Measurements from ENCODE around the gene ADAD2.

ADAD2 gene

GRCh38 chr16:84190731-84191388 is at the start of gene ADAD2:
Gene ADAD2, plus strand, starts transcription at chr16:84191157. Its CDS starts 74 bp downstream, at chr16:84191231.
- peak in 1 of 2 donors; percentile 47 for DNase-seq

- DNase-seq, result no peak
These were observed 47.9 kb upstream of the ADAD2 start for GRCh38 chr16:84143081-84143480.

GRCh38 chr16:84143784-84144199 is 47.2 kb upstream of the ADAD2 start:
- no peak for DNase-seq

- peak; percentile 8 to 38 for DNase-seq
These were observed 46.6 kb upstream of the ADAD2 start for GRCh38 chr16:84144209-84144858.

DNA sequence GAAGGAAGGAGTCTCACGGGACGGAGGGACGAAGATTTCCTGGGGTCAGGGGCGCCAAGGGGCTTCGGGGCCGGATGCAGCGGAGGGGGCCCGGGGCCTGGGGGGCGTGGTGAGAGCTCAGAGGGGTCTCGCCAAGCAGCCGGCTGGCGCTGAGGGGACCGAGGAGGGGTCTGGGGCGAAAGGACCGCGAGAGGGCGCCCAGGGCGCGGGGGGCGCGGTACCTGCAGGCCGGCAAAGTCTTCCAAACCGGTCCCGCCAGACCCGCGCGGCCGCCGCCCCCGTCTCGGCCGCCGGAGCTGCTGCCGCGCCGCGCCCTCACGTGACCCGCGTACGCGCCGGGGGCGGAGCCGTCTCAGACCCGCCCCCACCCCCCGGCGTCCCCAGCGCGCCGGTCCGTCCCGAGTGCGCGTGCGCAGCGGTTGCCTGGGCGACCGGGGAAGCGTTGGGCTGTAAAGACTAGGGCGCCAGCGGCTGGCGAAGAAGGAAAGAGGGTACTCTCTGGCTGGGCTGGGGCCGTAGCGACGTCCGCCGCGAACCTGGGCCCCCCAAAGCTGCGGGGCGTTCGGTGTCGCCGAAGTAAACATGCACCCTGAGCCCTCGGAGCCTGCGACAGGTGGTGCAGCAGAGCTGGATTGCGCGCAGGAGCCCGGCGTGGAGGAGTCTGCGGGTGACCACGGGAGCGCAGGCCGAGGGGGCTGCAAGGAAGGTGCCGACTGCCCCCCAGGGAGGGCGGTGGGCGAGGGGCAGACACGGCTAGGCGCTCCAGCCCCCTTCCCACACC is 45.9 kb upstream of the ADAD2 start, which contains the start of the genes DNAAF1 and HSDL1:
Gene DNAAF1 (plus strand): TSS at position 450 of the 781 bp plus-strand sequence. CDS start 133 bp downstream, at position 583.
Gene HSDL1 (minus strand): TSS at position 319 of the 781 bp plus-strand sequence. CDS start 13,856 bp downstream, outside the sequence.
- peak; percentile 80 to 97 for DNase-seq

DNA sequence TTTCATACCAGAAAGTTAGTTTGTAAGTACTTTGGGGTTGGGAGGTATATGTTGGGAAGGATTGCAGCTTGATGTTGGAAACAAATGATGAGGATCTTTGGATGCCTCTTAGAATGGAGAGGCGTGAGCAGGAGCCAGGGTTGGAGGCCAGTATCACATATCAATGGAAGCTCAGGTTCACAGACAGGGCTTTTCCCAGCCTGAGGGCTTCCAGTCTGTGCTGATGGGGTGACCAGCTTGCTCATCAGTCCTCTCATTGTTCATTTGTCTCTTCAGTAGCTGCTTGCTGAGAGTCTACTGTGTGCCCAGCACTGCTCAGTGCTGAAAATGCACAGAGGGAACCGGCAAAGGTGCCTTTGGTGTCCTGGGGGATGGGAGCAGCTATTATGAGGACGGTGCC is 40.0 kb upstream of the ADAD2 start:
- DNase-seq, result no peak

DNA sequence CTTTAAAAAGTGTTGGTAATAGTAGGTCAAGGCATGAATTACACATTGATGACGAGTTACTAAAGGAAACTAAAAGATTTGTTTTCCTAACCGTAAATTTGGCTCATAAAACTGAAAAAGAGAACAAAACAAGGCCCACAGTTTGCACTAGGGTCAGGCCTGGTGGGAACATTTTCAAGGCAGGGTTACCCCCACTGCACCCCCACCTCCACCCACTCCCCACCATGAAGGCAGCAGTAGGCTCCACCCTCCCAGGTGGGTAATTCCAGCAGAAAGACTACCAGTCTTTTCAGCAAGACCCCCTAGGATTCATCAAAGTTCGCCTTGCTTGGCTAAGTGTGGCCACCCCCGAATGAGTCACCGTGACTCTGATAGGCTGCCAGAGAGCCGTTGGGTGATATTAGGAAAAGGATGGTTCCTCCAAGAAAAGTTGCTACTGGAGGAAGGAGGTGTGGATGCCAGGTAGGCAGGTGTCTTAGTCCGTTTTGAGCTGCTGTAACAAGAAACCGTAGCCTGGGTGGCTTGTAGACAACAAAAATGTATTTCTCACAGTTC is 37.2 kb upstream of the ADAD2 start:
- DNase-seq, result no peak

DNA sequence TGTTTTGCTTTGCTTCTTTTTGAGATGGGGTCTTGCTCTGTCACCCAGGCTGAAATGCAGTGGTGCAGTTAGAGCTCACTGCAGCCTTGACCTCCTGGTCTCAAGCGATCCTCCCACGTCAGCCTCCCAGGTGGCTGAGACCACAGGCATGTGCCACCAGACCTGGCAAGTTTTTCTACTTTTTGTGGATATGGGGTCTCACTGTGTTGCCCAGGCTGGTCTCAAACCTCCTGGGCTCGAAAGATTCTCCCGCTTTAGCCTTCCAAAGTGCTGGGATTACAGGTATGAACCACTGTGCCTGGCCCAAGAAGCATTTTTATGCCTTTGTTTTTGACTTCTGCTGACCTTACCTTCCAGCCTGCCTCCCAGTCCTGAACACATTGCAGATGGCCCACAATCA is 35.7 kb upstream of the ADAD2 start:
- no peak for DNase-seq

- DNase-seq, result no peak
These were observed 35.2 kb upstream of the ADAD2 start for GRCh38 chr16:84155771-84156170.

DNA sequence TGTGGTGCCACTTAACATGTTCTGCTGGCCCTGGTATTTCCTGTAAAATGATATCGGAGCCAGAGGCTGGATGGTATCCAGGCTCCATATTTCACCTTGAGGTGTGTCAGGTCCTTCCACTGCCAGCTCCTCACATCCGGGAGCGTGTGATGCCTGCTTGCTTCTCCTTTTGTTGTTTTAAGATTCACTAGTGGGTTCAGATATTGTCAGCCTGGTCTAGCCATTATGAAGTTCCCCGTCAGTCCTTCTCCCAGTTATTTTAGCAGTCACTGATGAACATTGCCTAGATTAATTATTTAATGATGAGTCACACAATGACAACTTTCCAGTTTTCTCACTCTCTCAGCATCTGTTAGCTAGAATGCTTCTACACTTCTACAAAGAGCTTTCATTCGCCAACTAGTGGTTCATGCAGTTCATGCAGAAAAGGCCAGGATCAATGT is 34.6 kb upstream of the ADAD2 start:
- DNase-seq, result no peak

GRCh38 chr16:84159007-84159406 is 31.9 kb upstream of the ADAD2 start:
- DNase-seq, result no peak

GRCh38 chr16:84159800-84160199 is 31.2 kb upstream of the ADAD2 start:
- DNase-seq, result no peak

GRCh38 chr16:84161037-84161436 is 29.9 kb upstream of the ADAD2 start:
- DNase-seq, result no peak

DNA sequence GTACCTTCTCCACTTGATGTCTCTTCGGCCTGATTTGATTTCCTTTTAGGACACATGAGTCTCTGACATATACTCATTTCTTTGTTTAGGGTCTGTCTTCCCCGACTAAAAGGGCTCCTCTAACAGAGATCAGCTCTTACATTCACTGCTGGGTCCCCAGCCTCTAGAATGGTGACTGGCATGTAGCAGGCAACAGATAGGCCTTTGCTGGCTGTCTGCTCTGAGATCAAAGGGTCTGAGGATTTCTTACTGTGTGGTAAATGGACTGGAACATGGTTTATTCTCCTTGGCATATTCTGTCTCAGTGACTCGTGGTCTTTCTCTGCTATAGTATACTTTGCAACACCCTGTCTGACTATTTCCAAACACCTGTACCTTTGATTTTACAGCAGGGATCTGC is 29.2 kb upstream of the ADAD2 start:
- DNase-seq, result no peak

DNA sequence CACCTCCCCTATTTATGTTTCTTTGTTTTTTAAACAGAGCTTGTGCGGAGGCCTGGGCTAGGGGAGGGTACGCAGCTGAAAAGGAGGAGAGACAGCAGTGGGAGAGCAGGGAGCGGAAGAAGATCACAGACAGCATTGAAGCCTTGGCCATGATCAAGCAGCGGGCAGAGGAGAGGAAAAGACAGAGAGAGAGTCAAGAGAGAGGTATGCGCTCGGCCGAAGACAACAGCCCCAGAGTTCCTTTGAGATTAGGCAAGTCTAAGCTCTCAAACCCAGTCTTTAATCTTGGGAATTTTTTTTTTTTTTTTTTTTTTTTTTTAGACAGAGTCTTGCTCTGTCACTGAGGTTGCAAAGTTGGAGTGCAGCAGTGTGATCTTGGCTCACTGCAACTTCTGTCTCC is 25.2 kb upstream of the ADAD2 start:
- DNase-seq, result no peak

DNA sequence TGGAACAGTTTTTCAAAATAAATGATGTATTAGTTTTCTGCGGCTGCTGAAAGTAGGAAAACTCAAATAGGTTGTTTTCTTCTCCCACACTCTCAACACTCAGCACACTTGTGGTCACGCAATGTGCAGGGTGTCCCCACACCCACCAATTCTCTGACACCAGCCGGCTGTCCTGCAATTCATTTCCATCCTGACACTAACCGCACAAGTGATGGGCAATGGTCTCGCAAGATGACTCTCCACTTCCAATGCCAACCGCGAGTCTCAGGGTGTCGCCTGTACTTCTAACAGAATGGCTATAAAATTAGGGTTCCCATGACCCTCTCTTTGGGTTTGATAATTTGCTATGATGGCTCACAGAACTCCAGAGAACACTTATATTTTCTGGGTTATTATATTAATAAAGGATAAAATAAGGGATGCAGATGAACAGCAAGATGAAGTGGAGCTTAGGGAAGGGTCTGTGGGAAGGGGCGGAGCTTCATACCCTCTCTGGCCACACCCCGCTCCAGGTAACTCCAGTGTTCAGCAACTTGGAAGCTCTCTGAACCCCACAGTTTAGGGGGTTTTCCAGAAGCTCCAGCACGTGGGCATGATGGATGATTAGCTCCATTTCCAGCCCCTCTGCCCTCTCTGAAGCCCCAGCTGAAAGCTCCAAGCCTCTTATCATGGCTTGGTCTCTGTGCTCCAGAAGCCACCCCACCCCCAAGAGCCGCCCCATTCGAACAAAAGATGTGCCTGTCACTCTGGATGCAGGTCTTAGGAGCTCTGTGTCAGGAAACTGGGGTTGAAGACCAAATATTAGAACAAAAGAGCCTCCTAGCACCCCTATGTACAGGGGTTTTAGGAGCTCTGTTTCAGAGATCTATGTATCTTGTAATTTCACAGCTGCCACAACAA is 23.9 kb upstream of the ADAD2 start:
- no peak for DNase-seq

DNA sequence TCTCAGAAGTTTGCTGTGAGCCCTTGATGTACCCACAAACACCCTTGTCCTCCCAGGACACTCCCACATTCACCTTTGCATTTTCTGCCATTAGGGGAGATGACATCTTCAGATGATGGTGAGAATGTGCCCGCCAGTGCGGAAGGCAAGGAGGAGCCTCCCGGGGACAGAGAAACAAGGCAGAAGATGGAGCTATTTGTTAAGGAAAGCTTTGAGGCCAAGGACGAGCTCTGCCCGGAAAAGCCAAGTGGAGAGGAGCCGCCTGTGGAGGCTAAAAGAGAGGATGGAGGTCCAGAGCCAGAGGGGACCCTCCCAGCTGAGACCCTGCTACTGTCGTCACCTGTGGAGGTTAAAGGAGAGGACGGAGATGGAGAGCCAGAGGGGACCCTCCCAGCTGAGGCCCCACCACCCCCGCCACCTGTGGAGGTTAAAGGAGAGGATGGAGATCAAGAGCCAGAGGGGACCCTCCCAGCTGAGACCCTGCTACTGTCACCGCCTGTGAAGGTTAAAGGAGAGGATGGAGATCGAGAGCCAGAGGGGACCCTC is 21.1 kb upstream of the ADAD2 start:
- DNase-seq, result no peak

DNA sequence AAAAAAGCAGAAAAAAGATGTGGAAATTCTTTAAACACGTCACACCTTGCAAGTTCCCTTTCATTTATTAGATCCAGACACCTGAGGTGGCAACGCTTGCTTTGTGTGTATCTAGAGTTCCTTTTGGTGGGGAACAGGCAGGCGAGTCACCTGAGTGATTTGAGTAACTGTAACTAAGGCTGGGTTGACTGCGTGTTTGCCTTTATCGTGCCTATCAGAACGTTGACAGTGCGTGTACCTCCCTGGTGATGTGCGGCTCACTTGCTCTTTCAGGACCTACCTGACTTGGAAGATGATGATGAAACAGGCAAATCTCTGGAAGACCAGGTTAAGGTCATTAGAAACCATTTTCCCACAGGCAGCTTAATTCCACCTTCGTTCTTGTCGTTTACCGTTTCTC is 16.6 kb upstream of the ADAD2 start:
- no peak for DNase-seq

- peak; percentile 95 to 99 for DNase-seq
These were observed 15.4 kb upstream of the ADAD2 start for GRCh38 chr16:84175350-84176081.

DNA sequence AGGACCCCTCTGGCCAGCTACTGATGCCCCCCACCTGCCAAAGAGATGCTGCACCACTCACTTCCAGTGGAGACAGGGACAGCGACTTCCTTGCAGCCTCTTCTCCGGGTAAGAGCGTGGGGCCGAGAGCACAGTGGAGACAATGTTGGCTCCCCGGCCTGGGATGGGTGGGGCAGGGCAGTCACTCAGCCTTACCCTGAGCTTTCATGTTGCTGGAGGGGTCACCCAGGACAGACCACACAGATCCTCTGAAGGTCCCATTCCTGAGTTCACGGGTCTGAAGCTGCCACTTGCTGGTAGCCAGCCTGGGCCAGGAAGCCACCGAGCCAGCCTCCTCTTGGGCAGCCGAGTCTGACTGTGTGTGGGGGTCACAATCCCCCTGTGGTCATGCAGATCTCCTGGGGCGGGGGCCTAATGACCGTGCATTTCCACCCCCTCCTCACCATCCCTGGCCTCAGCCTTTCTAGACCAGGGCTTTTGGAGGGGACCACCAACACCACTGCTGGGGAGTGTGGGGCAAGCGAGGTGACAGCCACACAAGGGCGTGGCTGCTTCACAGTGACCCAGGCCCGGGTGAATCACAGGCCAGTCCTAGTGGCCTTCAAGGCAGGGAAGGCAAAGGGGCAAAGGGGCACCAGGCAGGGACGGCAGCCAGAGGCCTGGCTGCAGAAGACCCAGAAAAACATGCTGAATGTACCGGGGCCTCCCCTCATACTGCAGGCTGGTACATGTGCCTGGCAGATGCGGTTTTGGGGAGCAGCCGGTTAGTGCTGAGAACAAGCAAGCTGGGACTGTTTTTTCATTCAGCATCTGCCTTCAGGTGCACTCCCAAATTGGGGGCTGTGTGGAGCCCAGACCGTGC is 14.5 kb upstream of the ADAD2 start:
- peak in 1 of 2 donors; percentile 24 for DNase-seq

Measured in inflammatory macrophage treated with lipopolysaccharide for 1 hour (primary cell).